Iris pigment epithelial cell (primary cell): ENCODE measurements around the gene ITGA11.

Experiments used
- DNase-seq: peaks from one replicate; pipeline ENCODE4 v3.0.0-alpha.2; 2011; ENCODE audit warnings: low read depth

Gene ITGA11

DNA sequence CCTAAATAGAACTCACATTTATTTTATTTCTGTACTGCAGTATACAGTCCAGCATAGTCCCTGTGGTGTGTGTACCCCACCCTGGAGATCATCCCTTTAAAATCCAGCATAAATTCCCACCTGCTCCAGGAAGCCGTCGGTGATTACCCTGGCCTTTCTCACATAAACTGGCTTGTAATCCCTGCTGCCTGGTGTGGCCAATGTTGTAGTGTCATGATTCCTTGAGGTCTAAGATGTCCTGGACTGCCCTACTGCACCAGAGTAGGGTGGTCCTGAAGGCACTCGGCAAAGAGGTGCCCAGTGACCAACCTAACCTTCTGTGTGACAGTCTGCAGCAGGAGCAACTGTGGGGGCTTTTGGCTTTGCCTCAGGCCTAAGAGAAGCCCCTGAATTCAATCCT, 58.9 kb downstream of the ITGA11 start:
- DNase-seq: no peak

- DNase-seq: peak; percentile 31
These were observed 59.6 kb downstream of the ITGA11 start for GRCh38 chr15:68372291-68372811.

GRCh38 chr15:68371851-68372250, 60.1 kb downstream of the ITGA11 start:
- no peak for DNase-seq

DNA sequence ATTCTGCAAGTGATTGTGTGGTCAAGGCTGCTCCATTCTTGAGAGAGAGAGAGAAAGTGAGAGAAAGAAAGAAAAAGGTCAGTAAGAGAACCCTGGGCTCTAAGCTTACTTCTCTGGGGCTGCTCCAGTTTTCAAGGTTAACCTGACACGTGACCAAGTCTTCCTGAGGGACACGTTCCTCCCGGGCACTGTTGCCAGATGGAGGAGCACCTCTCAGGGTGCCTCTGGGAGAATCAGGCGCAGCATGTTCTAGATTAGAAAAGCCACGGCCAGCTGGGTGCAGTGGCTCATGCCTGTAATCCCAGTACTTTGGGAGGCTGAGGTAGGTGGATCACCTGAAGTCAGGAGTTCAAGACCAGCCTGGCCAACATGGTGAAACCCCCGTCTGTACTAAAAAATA, 60.8 kb downstream of the ITGA11 start:
- DNase-seq: no peak

- DNase-seq: no peak
These were observed 61.2 kb downstream of the ITGA11 start for GRCh38 chr15:68370768-68371151.

- DNase-seq: no peak
These were observed 61.8 kb downstream of the ITGA11 start for GRCh38 chr15:68369931-68370767.

GRCh38 chr15:68368731-68369435, 63.1 kb downstream of the ITGA11 start:
- DNase-seq: peak; percentile 39

GRCh38 chr15:68367992-68368391, 64.0 kb downstream of the ITGA11 start:
- no peak for DNase-seq

DNA sequence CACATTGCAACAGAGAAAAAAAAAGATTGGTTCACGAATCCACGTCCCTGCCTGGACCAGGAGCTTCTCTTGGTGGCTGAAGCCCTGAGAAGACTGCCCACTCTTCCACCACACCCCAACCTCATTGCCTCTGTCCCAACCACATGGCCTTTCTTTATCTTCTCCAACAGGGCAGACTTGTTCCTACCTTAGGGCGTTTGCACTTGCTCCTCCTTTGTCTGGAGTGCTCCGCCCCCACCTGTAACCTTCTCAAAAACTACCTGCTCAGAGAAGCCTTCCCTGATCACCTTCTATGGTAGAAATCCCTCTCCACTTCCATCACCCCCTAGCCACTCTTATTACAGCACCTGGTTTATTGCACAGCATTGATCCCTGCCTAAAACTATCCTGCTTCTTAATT, 64.7 kb downstream of the ITGA11 start:
- no peak for DNase-seq

DNA sequence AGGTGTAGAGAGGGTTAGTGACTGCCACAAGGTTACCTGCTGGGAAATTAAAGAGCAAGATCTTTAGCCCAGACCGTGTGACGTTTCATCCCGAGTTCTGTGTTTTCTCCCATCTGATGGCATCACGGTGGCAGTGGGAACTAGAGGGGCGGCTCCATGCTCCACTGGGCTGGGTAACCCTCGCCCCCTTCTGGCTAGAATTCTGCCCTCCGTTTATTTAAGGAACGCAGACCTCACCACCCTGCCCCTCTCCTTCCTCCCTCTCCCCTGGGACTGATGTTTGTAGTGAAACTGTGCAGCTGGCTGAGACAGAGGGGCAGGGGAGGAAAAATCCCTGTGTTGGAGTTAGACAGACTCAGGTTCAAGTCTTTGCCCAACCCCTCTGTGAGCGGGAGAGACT, 65.6 kb downstream of the ITGA11 start:
- DNase-seq: no peak

DNA sequence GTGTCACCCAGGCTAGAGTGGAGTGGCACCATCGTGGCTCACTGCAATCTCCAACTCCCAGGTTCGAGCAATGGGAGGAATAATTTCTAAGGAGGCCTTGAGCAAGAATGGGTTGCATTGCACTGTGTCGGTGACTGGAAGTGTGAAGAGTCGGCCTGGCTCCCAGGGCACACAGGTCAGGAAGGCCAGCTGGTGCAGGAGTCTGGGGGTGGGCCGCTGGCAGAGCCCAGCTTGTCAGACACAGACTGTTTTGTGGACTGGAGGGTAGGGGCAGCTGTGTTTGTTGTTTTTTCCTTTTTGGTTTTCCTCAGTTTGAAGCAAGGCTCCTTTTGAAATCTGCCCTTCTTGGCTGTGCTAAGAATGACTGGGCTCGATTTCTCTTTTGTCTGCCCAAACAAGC, 66.2 kb downstream of the ITGA11 start:
- no peak for DNase-seq

GRCh38 chr15:68365140-68365745, 66.7 kb downstream of the ITGA11 start:
- no peak for DNase-seq

GRCh38 chr15:68364660-68365035, 67.3 kb downstream of the ITGA11 start:
- DNase-seq: no peak

- peak; percentile 47 for DNase-seq
These were observed 67.8 kb downstream of the ITGA11 start for GRCh38 chr15:68364028-68364659.

GRCh38 chr15:68363353-68363752, 68.6 kb downstream of the ITGA11 start:
- no peak for DNase-seq

DNA sequence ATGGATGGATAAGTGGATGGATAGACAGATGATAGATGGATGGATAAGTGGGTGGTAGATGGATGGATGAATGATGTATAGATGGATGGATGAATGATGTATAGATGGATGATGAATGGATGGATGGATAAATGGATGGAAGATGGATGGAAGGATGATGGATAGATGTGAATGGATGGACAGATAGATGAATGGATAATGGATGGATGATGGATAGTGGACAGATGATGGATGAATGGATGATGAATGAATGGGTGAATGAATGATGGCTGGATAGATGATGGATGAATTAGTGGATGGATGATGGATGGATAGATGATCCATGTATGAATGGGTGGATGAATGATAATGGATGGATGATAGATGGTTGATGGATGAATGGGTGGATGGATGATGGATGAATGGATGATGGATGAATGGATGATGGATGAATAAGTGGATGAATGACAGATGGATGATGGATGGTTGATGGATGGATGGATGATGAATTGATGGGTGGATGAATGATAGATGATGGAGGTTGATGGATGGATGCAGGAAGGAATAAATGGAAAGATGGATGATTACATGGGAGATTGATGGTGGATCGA, 69.3 kb downstream of the ITGA11 start:
- DNase-seq: no peak

DNA sequence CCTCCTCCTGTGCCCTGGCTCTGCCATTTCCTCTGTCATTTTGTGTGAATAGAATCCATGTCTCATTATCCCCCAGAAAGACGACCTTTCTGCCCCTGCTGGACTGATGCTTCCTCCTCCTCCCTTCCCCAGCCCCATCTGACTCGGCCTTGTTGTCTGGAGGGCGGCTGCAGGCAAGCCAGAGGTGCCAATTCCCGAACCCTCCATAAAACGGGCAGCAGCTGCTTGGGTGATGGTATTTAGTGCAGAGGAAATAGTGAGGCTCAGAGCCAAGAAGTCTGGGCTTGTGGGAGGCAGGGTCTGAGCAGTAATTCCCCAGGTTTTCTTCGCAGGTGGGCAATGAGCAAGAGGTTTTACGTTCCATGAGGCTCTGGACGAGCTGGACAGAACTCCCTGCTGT, 71.2 kb downstream of the ITGA11 start:
- DNase-seq: no peak

- no peak for DNase-seq
These were observed 75.2 kb downstream of the ITGA11 start for GRCh38 chr15:68356778-68357177.

DNA sequence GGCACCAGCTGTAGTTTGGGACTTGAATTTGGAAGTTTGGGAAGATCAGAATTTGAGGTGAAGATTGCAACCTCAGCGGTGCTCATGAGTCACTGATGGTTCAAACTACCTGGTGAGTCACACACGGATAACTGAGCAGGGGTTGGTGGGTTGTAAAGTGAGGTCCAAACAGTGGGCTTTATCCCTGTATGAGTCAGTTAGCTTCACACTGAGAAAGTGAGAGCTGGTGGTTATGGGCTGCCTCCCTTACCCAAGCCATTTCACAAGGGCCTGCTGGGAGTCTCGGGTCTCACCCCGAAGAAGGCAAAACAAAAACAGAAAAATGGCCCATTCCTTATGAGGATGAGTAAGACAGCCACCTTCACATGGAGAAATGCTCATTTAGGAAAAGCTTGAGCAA, 77.0 kb downstream of the ITGA11 start:
- peak; percentile 96 for DNase-seq

- DNase-seq: no peak
These were observed 77.7 kb downstream of the ITGA11 start for GRCh38 chr15:68354268-68354667.

GRCh38 chr15:68353421-68354135, 78.4 kb downstream of the ITGA11 start:
- peak; percentile 31 for DNase-seq
